ENCODE data around the gene REEP5.
A peak's percentile ranks its signal among the peaks of the same experiment; 100 is the strongest.
"Not testable (repeated sequence)": the region's sequence is repeated elsewhere in the genome, so short reads cannot be mapped to it uniquely, and the experiment has no call there.

Gene REEP5

DNA sequence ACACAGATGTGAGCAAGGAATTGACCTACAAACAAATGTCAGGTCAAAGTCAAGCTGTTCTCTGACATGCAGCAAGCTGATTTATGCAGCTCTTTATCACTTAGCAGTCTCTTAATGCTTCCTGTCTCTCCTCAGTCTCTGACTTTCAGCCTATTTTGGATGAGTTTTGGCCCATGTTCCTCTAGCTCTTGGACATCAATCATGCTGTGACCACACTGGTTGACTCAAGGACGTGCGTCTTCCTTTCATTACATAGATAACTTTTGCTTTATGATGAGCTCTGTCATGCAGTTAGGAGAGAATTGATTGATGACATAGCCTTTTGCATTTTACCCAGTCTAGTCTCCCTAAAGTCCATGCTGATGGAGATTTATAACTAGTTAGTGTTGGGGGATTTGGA lies 9.4 kb upstream of the REEP5 start:
- no peak for DNase-seq

DNA sequence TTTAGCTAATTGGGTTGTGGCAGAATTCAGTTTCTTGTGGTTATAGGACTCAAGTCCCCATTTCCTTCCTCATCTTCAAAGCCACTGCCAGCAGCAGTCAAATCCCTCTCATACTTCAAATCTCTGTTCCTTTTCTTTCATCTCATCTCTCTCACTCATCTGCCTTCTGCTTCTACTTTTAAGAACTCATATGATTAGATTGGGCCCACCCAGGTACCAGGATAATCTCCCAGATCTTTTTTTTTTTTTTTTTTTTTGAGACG lies 8.0 kb upstream of the REEP5 start:
- no peak for DNase-seq

DNA sequence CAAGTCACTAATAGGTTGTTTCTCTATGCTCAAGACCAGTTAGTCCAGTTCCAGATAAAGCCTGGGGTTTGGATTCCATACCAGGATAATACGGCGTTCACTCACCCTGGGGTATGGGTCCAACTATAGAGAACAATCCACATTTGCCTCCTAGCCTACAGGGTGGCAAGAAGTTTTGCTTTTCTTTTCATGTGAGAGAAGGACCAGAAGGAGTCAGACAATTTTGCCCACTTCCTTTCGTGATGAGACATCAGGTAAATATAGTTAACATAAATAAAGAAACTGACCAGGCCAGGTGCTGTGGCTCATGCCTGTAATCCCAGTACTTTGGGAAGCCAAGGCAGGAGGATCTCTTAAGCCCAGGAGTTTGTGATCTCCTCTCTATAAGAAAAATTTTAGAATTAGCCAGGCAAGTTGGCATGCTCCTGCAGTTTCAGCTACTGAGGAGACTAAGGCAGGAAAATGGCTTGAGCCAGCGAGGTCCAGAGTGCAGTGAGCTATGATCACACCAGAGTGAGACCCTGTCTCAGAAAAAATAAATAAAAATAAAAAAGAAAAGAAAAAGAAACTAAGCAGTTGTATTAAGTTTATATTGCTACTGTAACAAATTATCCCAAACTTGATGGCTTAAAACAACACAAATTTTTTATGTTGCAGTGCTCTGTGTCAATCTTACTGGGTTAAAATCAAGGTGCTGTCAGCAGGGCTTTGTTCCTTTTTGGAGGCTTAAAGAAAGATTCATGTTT lies 7.5 kb upstream of the REEP5 start:
- no peak for DNase-seq

DNA sequence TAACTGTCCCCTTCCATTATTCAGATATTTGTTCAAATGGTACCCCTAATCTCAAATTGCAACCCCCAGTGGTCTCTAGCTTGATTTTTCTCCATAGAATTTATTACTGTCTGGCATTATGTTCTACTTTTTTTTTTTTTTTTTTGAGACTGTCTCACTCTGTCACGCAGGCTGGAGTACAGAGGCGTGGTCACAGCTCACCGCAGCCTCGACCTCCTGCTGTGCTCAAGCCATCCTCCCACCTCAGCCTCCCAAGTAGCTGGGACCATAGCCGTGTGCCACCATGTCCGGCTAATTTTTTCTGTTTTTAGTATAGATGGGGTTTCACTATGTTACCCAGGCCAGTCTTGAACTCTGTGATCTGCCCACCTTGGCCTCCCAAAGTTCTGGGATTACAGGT lies 2.0 kb upstream of the REEP5 start:
- DNase-seq: no peak

DNA sequence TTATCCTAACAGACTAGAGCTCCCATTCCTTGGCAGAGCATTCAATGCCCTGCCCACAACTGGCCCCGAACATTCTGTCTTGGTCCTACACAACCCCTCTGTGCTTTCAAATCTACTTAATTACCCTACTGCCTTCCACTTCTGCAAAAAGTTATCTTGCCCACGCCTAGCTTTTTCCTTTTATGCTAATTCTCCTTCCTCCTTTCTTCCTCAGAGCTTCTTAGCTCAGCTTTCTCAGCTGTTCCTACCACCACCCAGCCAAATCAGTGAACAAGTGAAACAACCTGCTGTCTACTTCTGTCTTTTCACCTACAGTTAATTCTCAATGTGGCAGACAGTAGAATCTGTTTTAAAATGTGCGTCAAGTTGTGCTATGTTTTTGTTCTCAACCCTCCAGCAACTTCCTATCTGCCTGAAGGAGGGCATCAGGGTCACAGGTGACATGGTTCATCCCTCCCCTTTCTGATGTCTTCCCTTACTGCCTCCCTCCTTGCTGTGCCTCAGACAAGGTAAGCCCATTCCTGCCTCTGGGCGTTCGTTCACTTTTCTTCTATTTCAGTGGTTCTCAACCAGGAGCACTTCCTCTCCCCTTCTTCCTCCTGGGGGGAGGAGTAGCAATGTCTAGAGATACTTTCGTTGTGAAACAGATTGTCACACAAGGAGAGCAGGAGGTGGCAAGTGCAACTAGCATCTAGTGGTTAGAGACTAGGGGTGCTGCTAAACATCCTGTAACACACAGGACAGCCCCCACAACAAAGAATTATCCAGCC lies 1.3 kb upstream of the REEP5 start:
- no peak for DNase-seq

DNA sequence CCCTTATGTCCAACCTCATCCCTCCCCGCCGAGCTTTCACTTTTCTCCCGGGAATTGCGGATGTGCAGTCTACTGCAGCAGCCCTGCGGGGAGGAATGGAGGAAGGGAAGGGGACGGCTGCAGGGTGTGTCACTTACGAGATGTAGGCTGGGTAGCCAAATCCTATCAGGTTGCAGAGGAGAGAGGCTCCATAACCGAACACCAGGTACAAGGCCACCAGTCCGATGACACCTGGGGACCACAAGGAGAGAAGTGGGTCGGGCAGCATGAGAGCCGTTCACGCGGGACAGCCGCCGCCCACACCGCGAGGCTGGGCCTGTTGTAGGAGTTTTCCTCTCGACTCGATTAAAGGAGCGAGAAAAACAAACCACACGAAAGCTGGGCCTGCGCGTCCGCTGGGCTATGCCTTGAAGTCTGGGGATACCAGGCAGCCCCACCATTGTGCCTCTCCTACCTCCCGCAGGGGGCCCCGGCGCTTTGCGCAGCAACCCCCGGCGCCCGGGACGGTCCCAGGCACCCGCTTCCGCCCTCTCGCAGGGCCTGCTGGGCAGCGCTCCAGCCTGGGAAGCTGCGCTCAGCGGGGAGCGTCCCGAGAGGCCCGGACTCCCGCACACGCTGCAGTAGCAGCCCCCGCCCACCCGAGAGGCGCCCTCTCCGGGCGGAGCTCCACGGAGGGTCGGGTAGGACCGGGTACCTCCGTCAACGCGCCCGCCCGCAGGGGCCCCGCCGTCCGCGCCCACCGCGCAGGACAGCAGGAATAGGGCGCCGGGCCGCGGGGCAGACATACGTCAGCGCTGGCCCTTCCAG lies 798 bp downstream of the REEP5 start:
- DNase-seq: peak; percentile 79

DNA sequence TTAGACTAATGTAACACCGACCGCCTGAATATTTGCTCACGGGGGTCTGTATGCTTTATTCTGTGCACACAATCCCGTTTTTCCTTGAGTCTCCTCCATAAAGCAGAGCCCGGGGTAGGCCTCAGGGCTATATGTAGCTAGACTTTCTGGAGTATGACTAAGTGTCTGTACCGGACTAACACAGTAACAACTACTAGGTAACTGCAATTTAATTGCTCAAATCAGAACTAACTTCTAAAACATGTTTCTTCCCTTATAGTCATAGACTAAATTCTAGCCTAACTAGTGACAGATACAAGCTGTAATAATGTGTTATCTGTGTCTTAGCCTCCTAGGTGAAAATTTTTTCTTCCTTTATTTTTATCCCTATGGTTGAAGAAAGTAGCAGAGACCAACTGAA lies 2.1 kb downstream of the REEP5 start:
- DNase-seq: no peak

DNA sequence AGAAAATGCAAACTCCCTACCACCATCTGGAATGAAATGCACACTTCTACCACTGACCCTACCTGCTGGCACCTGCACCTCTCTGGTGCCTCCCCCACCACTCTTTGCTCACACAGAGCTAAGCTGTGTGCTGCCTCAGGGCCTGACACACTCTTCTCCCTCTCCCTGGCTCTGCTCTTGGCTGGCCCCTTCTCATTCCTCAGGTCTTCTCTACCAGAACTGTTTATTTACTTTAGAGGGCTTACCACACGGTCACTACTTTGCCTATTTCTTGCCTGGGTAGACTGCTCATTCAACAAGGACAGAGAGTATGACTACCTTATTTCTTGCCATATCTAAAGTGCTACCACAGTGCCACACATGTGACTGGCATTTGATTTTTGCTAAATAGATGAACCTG lies 3.3 kb downstream of the REEP5 start:
- no peak for DNase-seq

DNA sequence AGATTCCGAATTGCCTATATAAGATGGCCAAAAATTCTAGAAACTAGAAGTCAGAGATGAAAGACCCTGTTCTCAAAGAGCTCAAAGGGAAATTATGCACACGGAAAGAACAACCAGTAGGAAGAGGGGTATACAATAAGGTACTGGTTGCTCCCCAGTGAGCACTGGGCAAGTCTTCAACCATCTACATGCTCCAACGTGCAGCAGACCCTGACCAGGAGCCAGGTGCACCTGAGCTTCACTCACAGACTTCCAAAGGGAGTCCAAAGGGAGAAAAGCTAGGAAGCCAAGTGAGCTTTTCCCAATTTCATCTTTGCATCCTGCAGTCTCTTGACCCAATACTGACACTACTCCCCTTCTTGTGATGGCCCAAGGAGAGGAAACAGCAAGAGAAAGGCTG lies 3.9 kb downstream of the REEP5 start:
- no peak for DNase-seq

DNA sequence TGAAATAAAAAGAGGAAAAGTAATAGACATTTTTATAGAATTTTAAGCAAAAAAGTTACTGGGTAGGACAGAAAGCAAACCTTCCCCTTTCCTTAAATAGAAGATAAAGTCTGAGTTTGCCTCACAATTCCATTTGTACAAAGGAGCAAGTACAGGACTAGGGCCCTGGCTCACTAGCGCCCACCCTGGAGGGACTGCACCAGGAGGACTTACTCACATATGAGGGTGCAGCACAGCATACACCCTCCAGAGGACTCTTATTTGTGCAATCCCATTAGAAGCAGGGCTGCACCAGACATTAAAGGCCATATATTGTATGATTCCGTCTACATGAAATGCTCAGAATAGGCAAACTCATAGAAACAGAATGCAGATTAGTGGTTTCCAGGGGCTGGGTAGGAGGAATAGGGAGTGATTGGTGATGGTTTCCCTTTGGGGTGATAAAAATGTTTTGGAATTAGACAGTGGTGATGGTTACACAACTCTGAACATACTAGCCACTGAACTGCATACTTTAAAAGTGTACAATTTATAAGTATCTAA lies 4.5 kb downstream of the REEP5 start:
- no peak for DNase-seq

DNA sequence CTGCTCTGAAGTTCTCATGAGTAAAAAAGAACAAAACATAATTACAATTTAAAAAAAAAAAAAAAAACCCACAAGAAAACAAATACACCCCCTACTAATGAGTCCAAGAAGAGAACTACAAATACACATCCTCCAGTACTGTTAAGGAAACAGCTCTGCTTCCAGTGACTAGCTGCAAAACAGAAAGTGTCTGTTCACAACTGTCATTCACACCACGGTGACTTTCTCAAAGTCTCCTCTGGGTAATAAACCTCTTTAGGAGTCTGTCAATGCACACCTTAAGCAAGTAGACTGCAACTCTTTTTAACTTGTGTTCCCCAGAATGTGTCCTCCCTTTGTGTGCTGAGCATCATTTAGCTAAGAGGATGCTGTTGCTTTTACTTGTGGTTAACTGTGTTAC lies 6.2 kb downstream of the REEP5 start:
- no peak for DNase-seq

DNA sequence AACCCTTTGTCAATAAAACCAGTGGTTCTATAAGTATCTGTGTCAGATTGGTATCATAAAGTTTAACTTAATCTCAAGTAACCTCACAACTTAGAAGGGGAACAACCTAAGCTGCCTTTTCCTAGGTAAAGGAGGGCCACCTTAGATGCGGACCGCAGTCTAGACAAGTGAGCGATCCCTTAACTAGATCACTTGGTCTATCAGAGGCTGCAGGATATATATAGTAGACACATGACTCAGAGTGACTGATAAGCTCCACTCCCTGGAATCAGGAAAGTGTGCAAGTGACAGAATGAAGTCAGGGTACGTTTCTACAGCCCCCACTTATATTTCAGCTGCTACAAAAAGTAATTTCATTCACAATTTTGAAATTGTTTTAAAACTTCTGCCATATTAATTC lies 7.4 kb downstream of the REEP5 start:
- no peak for DNase-seq

DNA sequence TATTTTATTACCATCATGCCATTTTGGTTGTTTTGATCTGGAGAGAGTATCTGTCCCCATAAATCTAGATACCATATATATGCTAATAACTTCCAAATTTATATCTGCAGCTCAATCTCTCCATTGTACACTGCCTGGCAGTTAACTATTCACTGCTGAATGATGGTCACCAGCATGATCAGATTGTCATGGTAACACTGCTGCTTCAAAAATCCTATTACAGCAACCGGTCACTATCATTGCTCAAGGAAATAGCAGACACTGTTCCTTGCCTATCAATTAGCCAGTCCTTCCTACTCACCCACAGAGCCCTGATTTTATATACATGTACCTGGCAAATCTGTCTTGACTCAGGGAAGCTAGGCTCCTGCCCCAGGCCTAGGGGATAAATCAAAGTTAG lies 11.5 kb downstream of the REEP5 start:
- DNase-seq: no peak

DNA sequence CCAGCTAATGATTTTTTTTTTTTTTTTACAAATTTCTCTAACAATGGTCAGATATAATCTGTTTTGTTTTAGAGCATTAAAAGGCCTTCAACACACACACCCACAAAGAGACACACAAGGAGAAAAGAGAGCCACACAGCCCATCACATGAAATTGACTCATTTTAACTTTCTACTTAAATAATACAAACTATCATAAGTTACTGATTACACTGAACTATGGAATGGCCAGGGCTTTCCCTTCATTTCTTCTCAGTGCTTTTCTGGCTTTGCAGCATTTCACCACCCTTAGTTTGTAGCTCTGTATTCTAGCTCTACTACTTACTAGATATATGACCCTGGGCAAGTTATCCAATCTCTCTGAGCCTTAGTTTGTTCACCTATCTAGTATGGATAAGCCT lies 13.2 kb downstream of the REEP5 start:
- no peak for DNase-seq

DNA sequence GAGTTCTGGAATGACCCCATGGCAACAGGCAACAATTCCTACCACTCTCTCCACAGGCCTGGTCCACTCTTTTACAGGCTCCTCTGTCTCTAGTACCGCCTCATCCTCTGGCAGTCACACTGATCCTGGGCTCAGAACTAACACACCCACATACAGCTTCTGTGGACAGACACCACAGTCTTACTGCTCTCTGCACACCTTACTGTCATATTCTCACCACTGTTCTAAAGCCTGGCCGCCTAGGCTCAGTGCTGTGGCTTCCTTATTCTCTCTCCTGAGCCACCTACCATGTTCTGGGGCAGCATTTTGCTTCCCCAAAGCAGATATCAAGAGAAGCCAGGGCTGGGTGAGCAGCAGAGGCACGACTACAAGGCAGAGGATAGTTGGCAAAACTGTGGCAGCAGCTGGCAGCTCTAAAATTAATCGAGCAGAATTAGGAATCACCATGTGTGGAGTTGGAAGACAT lies 14.8 kb downstream of the REEP5 start:
- DNase-seq: no peak

DNA sequence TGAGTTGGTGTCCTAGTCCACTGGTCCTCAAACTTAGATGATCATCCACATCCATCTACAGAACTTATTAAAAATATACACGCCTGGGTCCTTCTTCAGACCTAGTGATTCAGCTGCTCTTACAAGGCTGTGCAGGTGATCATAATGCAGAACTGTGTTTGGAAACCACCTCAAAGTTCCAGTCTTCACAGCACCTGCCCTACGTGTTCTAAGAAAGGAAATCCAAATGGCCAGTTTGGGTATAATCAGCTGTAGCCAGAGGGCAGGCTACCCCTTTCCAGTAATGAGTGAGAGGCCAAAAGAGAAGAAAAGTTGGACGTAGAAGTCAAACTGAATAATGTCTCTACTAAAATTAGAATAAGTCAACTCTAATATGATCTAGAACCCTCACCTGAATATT lies 15.4 kb downstream of the REEP5 start:
- DNase-seq: no peak

DNA sequence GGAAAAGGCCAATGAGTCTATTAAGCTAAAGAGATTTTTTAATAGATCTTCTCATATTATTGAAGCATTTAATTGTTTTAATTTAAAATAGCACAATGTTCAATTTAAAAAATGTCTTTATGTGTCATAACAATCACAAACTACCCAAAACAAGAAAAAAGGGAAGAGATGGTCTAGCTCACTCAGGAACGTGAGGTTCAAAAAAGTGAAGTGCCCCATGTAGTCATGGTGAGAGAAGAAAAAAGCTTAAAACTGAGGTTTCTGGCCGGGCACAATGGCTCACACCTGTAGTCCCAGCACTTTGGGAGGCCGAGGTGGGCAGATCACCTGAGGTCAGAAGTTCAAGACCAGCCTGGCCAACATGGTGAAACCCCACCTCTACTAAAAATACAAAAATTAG lies 17.0 kb downstream of the REEP5 start:
- not testable (repeated sequence) for DNase-seq

DNA sequence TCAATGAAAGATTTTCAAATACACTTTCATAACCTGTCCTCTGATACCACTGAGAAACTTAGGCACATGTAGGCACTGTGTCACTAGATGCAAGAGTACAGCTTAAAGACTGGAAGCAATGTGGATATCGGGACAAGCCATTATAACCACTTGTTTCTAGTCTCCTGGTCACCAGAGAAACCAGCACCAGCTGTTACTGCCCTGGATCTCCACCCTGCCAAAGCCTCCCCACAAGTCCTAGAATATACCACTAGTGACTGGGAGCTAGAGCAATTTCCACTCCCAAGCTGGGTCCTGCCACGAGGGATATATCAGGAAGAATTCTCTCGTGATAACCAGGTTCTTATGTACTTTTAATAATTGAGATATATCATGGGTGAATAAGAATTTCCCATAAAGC lies 19.5 kb downstream of the REEP5 start:
- DNase-seq: no peak

DNA sequence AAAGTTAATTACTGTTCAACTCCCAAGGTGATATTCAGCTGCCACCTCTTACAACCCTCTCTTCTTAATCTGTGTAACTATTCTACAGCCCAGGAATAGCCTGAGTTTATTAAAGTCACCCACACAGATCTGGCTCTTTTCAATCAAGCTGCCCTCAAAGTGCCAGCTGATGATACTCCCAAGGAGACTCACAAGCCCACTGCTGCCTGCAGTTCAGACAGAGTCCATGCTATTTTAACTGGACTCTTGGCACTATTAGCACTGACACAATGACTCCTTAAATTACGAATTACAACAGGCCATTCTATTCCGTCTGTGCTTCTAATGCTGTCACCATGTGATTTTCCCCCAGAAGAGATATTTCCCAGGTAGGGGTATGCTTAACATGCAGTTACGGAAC lies 26.3 kb downstream of the REEP5 start:
- DNase-seq: no peak

DNA sequence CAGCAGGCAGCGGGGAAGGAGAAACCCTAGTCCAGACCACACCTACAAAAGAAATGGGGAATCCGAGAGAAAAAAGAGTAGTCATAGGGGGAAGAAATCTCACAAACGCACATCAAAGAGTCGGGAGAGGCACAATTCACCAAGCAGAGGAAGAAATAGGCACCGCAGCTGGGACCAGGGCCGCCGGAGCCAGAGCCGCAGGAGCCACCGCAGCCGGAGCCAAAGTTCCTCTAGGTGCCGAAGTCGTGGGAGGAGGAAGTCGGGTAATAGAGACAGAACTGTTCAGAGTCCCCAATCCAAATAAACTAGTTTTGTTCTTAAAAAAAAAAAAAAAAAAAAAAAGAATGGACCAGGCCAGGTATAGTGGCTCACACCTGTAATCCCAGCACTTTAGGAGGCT lies 29.3 kb downstream of the REEP5 start:
- no peak for DNase-seq

DNA sequence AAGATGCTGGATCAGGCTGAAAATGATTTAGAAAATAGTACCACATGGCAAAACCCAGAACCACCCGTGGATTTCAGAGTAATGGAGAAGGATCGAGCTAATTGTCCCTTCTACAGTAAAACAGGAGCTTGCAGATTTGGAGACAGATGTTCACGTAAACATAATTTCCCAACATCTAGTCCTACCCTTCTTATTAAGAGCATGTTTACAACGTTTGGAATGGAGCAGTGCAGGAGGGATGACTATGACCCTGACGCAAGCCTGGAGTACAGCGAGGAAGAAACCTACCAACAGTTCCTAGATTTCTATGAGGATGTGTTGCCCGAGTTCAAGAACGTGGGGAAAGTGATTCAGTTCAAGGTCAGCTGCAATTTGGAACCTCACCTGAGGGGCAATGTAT lies 30.0 kb downstream of the REEP5 start:
- DNase-seq: not testable (repeated sequence)

DNA sequence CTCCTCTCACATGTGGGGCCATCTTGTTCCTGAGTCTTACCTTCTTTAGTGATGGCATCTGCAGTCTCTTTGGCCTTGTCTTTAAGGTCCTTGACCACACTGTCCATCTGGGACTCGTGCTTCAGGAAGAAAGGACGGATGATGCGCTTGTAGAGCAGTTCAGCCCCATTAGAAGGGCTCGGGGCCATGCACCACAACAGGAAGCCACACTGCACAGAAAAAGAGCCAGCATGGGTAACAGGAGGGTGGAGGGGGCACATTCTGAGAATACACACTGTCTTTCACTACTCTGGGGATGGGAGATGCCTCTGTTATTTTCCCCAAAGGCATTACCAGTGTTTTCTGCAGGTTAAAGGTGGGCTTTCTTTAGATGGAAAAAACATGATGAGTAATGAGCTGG lies 35.1 kb downstream of the REEP5 start:
- no peak for DNase-seq

DNA sequence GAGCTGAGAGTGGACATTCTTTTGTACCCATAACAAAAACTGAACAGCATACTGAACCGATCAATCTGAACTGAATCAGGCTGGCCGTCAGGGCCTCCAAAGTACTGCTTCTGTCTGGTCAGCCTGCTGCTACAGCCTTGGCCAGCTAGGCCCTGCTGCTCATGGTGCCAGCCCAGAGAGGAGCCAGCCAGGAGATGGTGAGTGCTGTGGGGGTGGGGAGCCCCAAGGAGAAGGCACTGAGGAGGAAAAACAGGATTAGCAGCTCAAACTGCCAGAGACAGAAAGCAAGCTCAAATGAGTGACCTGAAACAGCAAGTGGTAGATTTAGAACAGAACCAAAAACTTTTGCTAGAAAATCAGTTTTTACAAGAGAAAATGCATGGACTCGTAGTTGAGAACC lies 37.0 kb downstream of the REEP5 start:
- no peak for DNase-seq

DNA sequence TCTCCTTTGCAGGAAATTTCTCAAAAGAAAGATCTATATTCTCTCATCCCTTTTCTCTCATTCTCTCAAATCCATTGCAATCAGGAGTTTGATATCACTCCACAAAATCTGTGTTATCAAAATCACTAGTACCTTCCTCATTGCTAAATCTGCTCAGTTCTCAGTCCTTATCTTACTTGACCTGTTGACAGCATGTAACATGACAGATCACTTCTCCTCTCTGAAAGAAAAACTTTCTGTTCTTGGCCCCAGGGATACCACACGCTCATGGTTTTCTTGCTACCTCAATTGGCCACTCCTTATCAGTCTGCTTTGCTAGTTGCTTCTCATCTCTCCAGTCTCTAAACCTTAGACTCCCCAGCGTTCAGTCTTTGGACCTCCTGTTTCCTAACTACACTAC lies 38.8 kb downstream of the REEP5 start:
- no peak for DNase-seq

All from activated CD8-positive, alpha-beta memory T cell treated with anti-CD3 and anti-CD28 coated beads, Interleukin-2, amount 50 U/mL, for 48 hours (primary cell).